Measurements from ENCODE around the gene POMT1.

- TF ChIP-seq CTCF (tag by site-specific recombination; IDR thresholded peaks at IDR 0.05) (no peak), ZBTB49 (tag by site-specific recombination; IDR thresholded peaks at IDR 0.05; ENCODE audit: low read depth) (no peak), ZNF423 (tag by site-specific recombination; IDR thresholded peaks at IDR 0.05) (no peak), ZNF777 (tag by site-specific recombination; IDR thresholded peaks at IDR 0.05; ENCODE audit: borderline replicate concordance) (no peak), GLI2 (tag by site-specific recombination; IDR thresholded peaks at IDR 0.05; ENCODE audit: borderline replicate concordance, low read depth) (no peak), INSM2 (tag by site-specific recombination; IDR thresholded peaks at IDR 0.05) (no peak), KLF16 (tag by site-specific recombination; IDR thresholded peaks at IDR 0.05) (no peak), ZNF140 (tag by site-specific recombination; IDR thresholded peaks at IDR 0.05) (no peak), ZNF518A (tag by site-specific recombination; conservative IDR thresholded peaks at IDR 0.05; ENCODE audit: low read depth) (no peak)
Observed at GRCh38 chr9:131490514-131490913, 12.2 kb upstream of the POMT1 start.
